ENCODE results near the gene BRD8.

DNA sequence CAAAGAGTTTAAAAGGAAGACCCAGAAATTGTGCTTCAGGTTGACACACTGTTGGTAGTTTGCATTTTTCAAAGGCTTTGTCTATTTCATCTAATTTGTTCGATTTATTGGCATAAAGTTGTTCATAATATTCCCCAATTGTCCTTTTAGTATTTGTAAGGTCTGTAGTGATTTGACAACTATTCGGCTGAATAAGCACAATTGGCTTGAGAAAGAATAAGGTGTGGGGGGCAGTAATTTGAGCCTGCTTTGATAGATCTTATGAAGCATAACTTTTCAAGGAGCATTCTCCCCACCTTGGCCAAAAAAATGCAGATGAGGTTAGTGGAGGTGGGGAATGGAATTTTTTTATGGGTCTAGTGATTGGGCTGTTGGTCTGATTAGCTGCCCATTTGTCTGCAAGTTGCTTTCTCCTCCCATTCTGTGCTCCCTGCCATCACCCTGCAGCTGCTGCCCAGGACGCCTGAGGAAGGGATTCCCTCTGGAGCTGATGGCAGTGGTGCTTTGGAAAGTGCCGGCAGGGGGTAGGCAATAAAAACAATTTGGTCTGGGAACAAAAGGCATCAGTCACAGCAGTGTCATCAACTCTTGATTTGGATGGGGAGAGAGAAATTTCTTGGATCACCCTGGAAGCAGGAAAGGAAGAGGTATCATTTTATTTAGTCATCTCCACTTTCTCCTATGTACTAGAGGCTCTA lies 68.0 kb downstream of the BRD8 start:
- TF ChIP-seq CTCF (IDR thresholded peaks at IDR 0.05; ENCODE audit: borderline replicate concordance, extremely low read depth, low read length, poor library complexity, severe bottlenecking) = no peak
- no peak for TF ChIP-seq EZH2 (IDR thresholded peaks at IDR 0.05; ENCODE audit: borderline replicate concordance, low read depth, low read length, severe bottlenecking)
